ENCODE measurements around the gene RREB1.

DNA sequence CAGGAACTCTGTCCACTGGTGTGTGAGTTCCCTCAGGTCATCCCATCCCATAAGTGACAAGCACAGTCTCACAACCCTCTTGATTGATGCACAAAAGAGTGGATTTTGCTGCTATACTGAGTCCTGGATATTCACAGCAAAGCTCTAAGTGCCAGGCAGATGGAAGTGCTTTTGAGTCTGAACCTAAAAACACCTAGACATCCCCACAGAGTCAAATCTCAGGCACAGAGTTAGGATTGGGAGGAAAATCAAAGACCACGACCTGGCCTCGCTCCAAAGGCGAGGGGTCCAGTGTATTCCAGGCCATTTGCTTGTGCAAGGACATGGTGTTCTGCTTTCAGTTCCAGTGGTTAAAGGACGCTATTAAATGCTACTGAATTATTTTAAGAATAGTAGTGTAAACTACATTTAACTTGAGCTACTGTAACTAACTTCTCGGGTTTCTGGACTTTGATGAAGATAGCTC is 56.8 kb downstream of the RREB1 start:
- TF ChIP-seq, protein P1, sequence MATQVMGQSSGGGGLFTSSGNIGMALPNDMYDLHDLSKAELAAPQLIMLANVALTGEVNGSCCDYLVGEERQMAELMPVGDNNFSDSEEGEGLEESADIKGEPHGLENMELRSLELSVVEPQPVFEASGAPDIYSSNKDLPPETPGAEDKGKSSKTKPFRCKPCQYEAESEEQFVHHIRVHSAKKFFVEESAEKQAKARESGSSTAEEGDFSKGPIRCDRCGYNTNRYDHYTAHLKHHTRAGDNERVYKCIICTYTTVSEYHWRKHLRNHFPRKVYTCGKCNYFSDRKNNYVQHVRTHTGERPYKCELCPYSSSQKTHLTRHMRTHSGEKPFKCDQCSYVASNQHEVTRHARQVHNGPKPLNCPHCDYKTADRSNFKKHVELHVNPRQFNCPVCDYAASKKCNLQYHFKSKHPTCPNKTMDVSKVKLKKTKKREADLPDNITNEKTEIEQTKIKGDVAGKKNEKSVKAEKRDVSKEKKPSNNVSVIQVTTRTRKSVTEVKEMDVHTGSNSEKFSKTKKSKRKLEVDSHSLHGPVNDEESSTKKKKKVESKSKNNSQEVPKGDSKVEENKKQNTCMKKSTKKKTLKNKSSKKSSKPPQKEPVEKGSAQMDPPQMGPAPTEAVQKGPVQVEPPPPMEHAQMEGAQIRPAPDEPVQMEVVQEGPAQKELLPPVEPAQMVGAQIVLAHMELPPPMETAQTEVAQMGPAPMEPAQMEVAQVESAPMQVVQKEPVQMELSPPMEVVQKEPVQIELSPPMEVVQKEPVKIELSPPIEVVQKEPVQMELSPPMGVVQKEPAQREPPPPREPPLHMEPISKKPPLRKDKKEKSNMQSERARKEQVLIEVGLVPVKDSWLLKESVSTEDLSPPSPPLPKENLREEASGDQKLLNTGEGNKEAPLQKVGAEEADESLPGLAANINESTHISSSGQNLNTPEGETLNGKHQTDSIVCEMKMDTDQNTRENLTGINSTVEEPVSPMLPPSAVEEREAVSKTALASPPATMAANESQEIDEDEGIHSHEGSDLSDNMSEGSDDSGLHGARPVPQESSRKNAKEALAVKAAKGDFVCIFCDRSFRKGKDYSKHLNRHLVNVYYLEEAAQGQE (IDR thresholded peaks at IDR 0.05; ENCODE audit: insufficient replicate concordance, low read depth) = no peak
- TF ChIP-seq, protein P2, sequence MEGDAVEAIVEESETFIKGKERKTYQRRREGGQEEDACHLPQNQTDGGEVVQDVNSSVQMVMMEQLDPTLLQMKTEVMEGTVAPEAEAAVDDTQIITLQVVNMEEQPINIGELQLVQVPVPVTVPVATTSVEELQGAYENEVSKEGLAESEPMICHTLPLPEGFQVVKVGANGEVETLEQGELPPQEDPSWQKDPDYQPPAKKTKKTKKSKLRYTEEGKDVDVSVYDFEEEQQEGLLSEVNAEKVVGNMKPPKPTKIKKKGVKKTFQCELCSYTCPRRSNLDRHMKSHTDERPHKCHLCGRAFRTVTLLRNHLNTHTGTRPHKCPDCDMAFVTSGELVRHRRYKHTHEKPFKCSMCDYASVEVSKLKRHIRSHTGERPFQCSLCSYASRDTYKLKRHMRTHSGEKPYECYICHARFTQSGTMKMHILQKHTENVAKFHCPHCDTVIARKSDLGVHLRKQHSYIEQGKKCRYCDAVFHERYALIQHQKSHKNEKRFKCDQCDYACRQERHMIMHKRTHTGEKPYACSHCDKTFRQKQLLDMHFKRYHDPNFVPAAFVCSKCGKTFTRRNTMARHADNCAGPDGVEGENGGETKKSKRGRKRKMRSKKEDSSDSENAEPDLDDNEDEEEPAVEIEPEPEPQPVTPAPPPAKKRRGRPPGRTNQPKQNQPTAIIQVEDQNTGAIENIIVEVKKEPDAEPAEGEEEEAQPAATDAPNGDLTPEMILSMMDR (IDR thresholded peaks at IDR 0.05; ENCODE audit: insufficient read depth, low read length) = no peak
- TF ChIP-seq POLR2AphosphoS5 (IDR thresholded peaks at IDR 0.05; ENCODE audit: low read depth) (0 out of 2 replicates have a peak, but pooled peaks have one; percentile 17), GABPA (IDR thresholded peaks at IDR 0.05; ENCODE audit: low read depth) (no peak)
